BJ (cell line): Measurements from ENCODE around the gene ZNF580. TPM values are rescaled to one million over a fixed set of nuclear protein-coding genes. Genes with fewer than 3 reads are reported as not detected.

Experiments used
- CTCF ChIA-PET: fragments of 350-600 bp; formaldehyde crosslinking; extraction: SDS; loops from one replicate; lab custom pipeline; 2021; ENCODE audit warnings: antibody characterized with exemption, inconsistent platforms; lab: Yijun Ruan, JAX
- POLR2A ChIA-PET: fragments of 300-600 bp; sonication (Branson Sonifier 250); formaldehyde crosslinking; extraction: SDS; loops from one replicate; lab custom pipeline; 2021; ENCODE audit warnings: antibody characterized with exemption; lab: Charles Lee
- DNase-seq: peaks from one replicate; pipeline ENCODE4 v3.0.0-alpha.2; 2011; ENCODE audit warnings: low read depth
- H3K27me3 ChIP-seq: 2 replicates; pipeline ENCODE4 v1.6.0; 2011; ENCODE audit warnings: low read length; ENCODE audit not compliant: control insufficient read depth, insufficient read depth
- H3K36me3 ChIP-seq: 2 replicates; pipeline ENCODE4 v1.5.1; 2011; ENCODE audit warnings: low read length; ENCODE audit not compliant: control insufficient read depth, insufficient read depth
- H3K4me3 ChIP-seq: 2 replicates; pipeline ENCODE4 v1.5.1; 2011; ENCODE audit warnings: low read depth, mild to moderate bottlenecking, control low read depth, low read length
- CTCF ChIP-seq: IDR thresholded peaks from 2 replicates; pipeline ENCODE4 v1.5.1; 2011; ENCODE audit warnings: low read depth, mild to moderate bottlenecking, control low read depth, inconsistent platforms, low read length, moderate library complexity; ENCODE audit not compliant: insufficient read depth
- polyA plus RNA-seq: library from polyadenylated mRNA; depleted of rRNA; stranded (reverse); fragments of >200 nt; gene quantifications from 2 replicates; pipeline ENCODE4 v1.2.3, GENCODE V29; 2011

ZNF580 gene
- polyA plus RNA-seq, 1 experiment: 12.2 TPM

- Histone ChIP-seq H3K36me3 (peaks cover 34% of the 10 kb centered on the region), H3K27me3 (no peaks in the 10 kb centered on the region), H3K4me3 (no peak overlapping the region)
- DNase-seq: no peak
- ChIA-PET CTCF (interaction anchor here (1.3 to 1.4 kb wide), 2 partner anchors 9 to 21 kb away, joined by 3 to 5 read pairs; no protein-coding TSS in a partner anchor), POLR2A (no interaction called here)
- TF ChIP-seq CTCF: no peak
These were observed 39.7 kb downstream of the ZNF580 start for GRCh38 chr19:55680339-55681130.

- Histone ChIP-seq H3K27me3 (no peaks in the 10 kb centered on the region), H3K4me3 (no peak overlapping the region), H3K36me3 (peaks cover 42% of the 10 kb centered on the region)
- POLR2A ChIA-PET: no interaction called here
- CTCF ChIA-PET: interaction anchor here (1.3 to 1.4 kb wide), 2 partner anchors 10 to 20 kb away, joined by 3 to 5 read pairs; no protein-coding TSS in a partner anchor
- no peak for TF ChIP-seq CTCF
- no peak for DNase-seq
These were observed 40.6 kb downstream of the ZNF580 start for GRCh38 chr19:55681131-55682092.

- no peak overlapping the region for H3K4me3 ChIP-seq
- no peak for DNase-seq
- no peak for TF ChIP-seq CTCF
- peaks cover 44% of the 10 kb centered on the region for H3K36me3 ChIP-seq
- ChIA-PET CTCF (interaction anchor here (1.2 kb wide), 1 partner anchor 21 kb away, joined by 3 read pairs; no protein-coding TSS in a partner anchor), POLR2A (no interaction called here)
- no peaks in the 10 kb centered on the region for H3K27me3 ChIP-seq
These were observed 42.9 kb downstream of the ZNF580 start for GRCh38 chr19:55683449-55684261.

- peaks cover 43% of the 10 kb centered on the region for H3K36me3 ChIP-seq
- H3K27me3 ChIP-seq: no peaks in the 10 kb centered on the region
- ChIA-PET POLR2A (no interaction called here), CTCF (no interaction called here)
- TF ChIP-seq CTCF: no peak
- H3K4me3 ChIP-seq: no peak overlapping the region
- no peak for DNase-seq
These were observed 44.3 kb downstream of the ZNF580 start for GRCh38 chr19:55684946-55685681.
